Left hindlimb (tissue), 1 donor: ENCODE data around the gene HARBI1.

Source experiments
- DNase-seq: peaks from one replicate; pipeline ENCODE4 v3.0.0-alpha.2; 2018

Gene HARBI1

GRCh38 chr11:46633291-46634217 is 16.5 kb upstream of the HARBI1 start:
- DNase-seq = no peak

- no peak for DNase-seq
Measured at GRCh38 chr11:46632502-46632901, 15.5 kb upstream of the HARBI1 start.

- DNase-seq = no peak
Measured at GRCh38 chr11:46631676-46632075, 14.6 kb upstream of the HARBI1 start.

- DNase-seq = no peak
Measured at GRCh38 chr11:46630237-46630636, 13.2 kb upstream of the HARBI1 start.

- no peak for DNase-seq
Measured at GRCh38 chr11:46628961-46629360, 11.9 kb upstream of the HARBI1 start.

GRCh38 chr11:46625406-46625805 is 8.4 kb upstream of the HARBI1 start:
- DNase-seq = no peak

GRCh38 chr11:46618837-46619236 is 1.8 kb upstream of the HARBI1 start:
- no peak for DNase-seq

- DNase-seq = no peak
Measured at GRCh38 chr11:46617972-46618314, 916 bp upstream of the HARBI1 start.

GRCh38 chr11:46616551-46617133 is 385 bp downstream of the HARBI1 start:
- no peak for DNase-seq

- no peak for DNase-seq
Measured at GRCh38 chr11:46615756-46616155, 1.3 kb downstream of the HARBI1 start.

GRCh38 chr11:46612326-46612725 is 4.7 kb downstream of the HARBI1 start:
- no peak for DNase-seq

- no peak for DNase-seq
Measured at GRCh38 chr11:46611526-46612304, 5.3 kb downstream of the HARBI1 start.

GRCh38 chr11:46609386-46609785 is 7.6 kb downstream of the HARBI1 start:
- no peak for DNase-seq

- no peak for DNase-seq
Measured at GRCh38 chr11:46607516-46607915, 9.5 kb downstream of the HARBI1 start.

GRCh38 chr11:46604796-46605195 is 12.2 kb downstream of the HARBI1 start:
- no peak for DNase-seq

- no peak for DNase-seq
Measured at GRCh38 chr11:46603704-46604308, 13.2 kb downstream of the HARBI1 start.

GRCh38 chr11:46601129-46601528 is 15.9 kb downstream of the HARBI1 start:
- no peak for DNase-seq

- DNase-seq = no peak
Measured at GRCh38 chr11:46600194-46600960, 16.6 kb downstream of the HARBI1 start.

GRCh38 chr11:46599340-46600193 is 17.5 kb downstream of the HARBI1 start:
- no peak for DNase-seq

GRCh38 chr11:46597609-46598219 is 19.3 kb downstream of the HARBI1 start:
- no peak for DNase-seq

GRCh38 chr11:46597155-46597554 is 19.9 kb downstream of the HARBI1 start:
- no peak for DNase-seq
